ENCODE data around the gene KLHL25.

DNA sequence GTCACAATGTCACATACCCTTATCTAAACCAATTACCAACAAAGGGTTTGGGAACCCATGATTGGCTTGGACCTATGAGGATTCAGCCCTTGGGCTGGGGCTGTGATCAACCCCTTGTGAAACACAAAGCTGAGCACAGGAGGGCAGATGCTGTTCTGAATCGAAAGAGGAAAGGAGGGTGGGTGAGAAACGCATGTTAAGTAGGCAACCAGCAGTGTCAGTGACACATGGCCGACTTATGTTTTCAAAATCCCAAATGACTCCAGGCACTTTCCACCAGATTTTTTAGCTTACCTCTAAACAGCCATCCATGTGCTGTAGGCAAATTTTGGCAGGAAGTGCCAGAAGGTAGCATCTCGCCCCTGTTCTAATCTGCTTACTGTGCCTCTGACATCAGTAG lies 34.1 kb upstream of the KLHL25 start:
- TF ChIP-seq, protein P1, sequence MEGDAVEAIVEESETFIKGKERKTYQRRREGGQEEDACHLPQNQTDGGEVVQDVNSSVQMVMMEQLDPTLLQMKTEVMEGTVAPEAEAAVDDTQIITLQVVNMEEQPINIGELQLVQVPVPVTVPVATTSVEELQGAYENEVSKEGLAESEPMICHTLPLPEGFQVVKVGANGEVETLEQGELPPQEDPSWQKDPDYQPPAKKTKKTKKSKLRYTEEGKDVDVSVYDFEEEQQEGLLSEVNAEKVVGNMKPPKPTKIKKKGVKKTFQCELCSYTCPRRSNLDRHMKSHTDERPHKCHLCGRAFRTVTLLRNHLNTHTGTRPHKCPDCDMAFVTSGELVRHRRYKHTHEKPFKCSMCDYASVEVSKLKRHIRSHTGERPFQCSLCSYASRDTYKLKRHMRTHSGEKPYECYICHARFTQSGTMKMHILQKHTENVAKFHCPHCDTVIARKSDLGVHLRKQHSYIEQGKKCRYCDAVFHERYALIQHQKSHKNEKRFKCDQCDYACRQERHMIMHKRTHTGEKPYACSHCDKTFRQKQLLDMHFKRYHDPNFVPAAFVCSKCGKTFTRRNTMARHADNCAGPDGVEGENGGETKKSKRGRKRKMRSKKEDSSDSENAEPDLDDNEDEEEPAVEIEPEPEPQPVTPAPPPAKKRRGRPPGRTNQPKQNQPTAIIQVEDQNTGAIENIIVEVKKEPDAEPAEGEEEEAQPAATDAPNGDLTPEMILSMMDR (IDR thresholded peaks at IDR 0.05; ENCODE audit: control extremely low read depth in 1 of 3, insufficient read depth in 1 of 3, low read depth in 1 of 3, low read length in 3 of 3) = no peak
- no peak for TF ChIP-seq NRF1 (IDR thresholded peaks at IDR 0.05; ENCODE audit: low read depth, low read length)
- TF ChIP-seq POLR2AphosphoS5 (IDR thresholded peaks at IDR 0.05; ENCODE audit: low read depth, low read length) = no peak
- no peak for TF ChIP-seq EZH2 (IDR thresholded peaks at IDR 0.05; ENCODE audit: low read depth, low read length, severe bottlenecking)
- no peak for TF ChIP-seq YY1 (IDR thresholded peaks at IDR 0.05; ENCODE audit: low read depth, low read length)
- no peak for TF ChIP-seq GTF2F1 (IDR thresholded peaks at IDR 0.05; ENCODE audit: borderline replicate concordance, low read depth, low read length)
- no peak for TF ChIP-seq SUZ12 (IDR thresholded peaks at IDR 0.05; ENCODE audit: low read length)
- no peak for TF ChIP-seq KDM1A (IDR thresholded peaks at IDR 0.05; ENCODE audit: borderline replicate concordance, low read length)
- no peak for TF ChIP-seq GABPA (IDR thresholded peaks at IDR 0.05; ENCODE audit: borderline replicate concordance, insufficient read depth, low read length)
- no peak for TF ChIP-seq MAFK (IDR thresholded peaks at IDR 0.05; ENCODE audit: low read depth, low read length)
- TF ChIP-seq TAF1 (IDR thresholded peaks at IDR 0.05; ENCODE audit: low read depth, low read length) = no peak
- TF ChIP-seq POLR2A (IDR thresholded peaks at IDR 0.05; ENCODE audit: control extremely low read depth in 1 of 2, low read depth in 2 of 2, low read length in 2 of 2) = no peak
- no peak for TF ChIP-seq EP300 (IDR thresholded peaks at IDR 0.05; ENCODE audit: borderline replicate concordance in 1 of 2, low read depth in 2 of 2, low read length in 2 of 2)
